T47D (cell line): ENCODE data around the gene C15orf62.

ENCODE experiments used
- DNase-seq, 2 experiments: peaks; one replicate each; pipeline versions ENCODE4 v3.0.0 to v3.0.0-alpha.2; 2011 to 2012; ENCODE audit warnings: low read depth in 1 of 2, low spot score in 1 of 2
- JUND ChIP-seq: IDR thresholded peaks from 2 replicates; pipeline ENCODE4 v1.6.1; 2012; ENCODE audit warnings: low read depth
- in situ Hi-C: cut with HindIII; loops from 2 replicates; pipeline ENCODE4 v1.10.0; 2016; ENCODE audit warnings: low sequenced_read_pairs, low pct_unique_long_range_greater_than_20kb

C15orf62 gene

DNA sequence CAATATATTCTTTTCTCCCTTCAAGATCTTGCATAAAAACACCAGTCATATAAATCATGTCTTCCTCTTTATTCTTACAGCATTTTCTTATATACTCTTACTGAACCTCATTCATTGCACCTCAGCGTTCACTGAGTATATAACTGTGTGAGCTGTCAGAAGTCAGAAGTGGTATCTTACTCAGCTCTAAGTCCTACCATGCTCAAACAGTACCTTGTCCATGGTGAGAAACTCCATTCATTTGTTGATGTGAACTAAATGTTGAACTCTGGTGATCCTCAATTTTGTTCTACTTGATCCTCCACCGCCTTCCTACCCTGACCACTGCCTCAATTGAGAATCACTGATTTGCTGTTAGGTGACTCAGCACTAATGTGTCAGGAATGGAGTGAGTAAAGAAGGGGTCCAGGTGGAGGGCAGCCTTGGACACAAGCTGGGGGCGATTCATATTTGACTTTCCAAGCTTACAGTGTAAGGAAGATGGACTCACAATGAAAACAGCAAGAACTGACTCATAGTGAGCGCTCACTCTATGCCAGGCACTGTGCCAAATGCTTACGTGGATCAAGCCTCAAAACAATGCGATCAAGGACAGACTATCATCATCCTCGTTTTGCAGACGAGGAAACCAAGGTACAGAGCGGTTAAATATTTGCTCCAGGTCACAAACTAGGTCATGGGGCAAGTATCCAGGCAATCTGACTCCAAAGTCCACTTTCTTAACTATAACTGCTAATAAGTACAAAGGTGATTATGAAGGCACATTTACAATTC is 23.6 kb downstream of the C15orf62 start:
- in situ Hi-C loops, result no loop called here
- TF ChIP-seq JUND, result no peak

DNA sequence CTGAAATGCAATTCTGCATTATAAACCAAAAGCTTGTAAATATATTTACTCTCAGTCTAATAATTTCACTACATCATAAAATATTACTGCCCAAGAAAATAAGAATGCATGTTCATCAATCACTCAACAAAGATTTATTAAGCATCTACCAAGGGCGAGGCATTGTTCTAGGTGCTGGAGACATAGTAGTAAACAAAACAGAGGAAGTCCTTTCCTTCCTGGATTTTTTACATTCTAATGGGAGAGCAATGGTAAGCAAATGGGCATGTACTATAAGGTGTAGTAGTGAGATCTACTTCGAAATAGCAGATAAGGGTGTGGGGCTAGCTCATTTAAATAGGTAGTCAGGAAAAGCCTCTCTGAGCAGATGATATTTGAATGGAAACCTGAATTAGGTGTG is 26.3 kb downstream of the C15orf62 start:
- in situ Hi-C loops, result no loop called here
- TF ChIP-seq JUND, result no peak
- DNase-seq, result no peak

More for the DNA sequence above, 23.6 kb downstream of the C15orf62 start:
- DNase-seq, result peak in 1 of 2 experiments; percentile 41

DNA sequence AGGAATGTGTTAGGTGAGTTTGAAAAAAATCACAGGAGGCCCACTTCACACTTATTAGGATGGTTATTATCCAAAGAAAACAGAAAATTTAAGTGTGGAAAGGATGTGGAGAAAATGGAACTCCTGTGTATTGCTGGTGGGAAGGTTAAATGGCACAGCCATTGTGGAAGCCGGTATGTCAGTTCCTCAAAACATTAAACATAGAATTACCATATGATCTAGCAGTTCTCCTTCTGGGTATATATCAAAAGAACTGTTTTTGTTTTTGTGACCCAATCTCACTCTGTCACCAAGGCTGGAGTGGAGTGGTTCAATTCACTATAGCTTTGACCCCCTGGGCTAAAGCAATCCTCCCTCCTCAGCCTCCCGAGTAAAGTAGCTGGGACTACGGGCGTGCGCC is 26.7 kb downstream of the C15orf62 start:
- no peak for DNase-seq
- in situ Hi-C loops, result no loop called here
- no peak for TF ChIP-seq JUND

DNA sequence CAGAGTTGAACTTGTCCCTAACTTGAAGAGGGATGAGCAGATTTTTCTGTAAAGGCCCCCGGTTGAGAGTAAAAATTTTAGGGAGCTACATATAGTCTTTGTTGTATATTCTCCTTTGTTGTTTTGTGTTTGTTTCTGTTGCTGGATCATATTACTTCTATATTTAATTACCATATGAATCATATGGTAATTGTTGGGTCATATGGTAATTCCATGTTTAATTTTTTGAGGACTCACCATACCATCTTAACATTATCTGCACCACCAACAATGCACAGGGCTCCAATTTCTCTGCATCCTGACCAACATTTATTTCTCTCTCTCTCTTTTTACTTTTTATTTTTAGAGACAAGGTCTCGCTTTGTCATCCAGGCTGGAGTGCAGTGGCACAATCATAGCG is 29.7 kb downstream of the C15orf62 start:
- no peak for TF ChIP-seq JUND
- in situ Hi-C loops, result no loop called here
- no peak for DNase-seq

DNA sequence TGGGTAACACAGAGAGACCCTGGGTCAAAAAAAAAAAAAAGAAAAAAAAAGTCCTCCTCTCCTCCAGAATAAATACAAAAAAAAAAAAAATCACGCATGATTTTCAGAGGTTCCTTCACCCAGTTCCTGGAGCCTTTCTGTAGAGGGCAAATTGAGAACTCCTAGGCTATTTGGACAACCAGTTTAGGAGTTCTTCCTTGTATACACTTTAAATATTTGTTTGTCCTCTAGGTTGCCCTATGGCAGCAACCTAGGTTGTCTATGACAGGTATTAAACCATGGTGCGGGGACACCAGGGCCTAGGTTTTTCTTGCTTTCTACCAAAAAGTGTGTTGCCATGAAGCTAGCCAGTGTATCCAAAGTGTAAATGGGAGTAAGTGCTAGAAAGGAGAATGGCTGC is 33.3 kb downstream of the C15orf62 start:
- TF ChIP-seq JUND, result no peak
- in situ Hi-C loops, result no loop called here
- peak in 1 of 2 experiments; percentile 60 for DNase-seq

DNA sequence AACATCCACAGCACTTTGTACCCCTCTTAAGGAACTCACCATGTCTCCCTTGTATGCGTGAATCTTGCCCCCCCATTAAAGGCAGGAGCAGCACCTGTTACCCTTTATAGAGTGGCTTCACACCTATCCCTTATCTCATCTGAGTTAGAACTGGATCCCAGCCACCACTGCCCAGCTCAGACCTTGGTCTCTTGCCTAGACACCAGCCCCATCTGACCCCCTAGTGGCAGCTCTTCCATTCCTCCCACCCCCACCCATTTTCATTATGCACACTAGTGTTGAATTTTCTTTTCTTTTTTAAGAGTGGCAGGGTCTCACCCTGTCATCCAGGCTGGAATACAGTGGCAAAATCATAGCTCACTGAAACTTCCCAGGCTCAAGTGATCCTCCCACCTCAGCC is 33.9 kb downstream of the C15orf62 start:
- no peak for DNase-seq
- no peak for TF ChIP-seq JUND
- in situ Hi-C loops, result no loop called here

DNA sequence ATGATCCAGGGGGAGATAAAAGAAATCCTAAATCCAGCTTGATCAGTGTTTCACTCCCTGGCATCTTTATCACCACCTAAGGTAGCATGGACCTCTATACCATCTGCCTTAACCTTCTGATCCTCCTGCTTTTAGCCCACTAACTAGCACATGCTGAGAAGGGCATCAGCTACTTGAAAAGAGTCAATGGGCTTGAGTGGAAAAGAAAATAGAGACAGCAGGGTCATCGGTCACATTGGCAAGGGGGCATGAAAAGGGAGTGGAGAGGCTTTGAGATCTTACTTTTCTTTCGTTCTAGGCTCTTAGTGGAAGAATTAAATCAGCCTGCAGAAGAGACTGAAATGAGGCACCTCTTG is 36.9 kb downstream of the C15orf62 start:
- in situ Hi-C loops, result no loop called here

DNA sequence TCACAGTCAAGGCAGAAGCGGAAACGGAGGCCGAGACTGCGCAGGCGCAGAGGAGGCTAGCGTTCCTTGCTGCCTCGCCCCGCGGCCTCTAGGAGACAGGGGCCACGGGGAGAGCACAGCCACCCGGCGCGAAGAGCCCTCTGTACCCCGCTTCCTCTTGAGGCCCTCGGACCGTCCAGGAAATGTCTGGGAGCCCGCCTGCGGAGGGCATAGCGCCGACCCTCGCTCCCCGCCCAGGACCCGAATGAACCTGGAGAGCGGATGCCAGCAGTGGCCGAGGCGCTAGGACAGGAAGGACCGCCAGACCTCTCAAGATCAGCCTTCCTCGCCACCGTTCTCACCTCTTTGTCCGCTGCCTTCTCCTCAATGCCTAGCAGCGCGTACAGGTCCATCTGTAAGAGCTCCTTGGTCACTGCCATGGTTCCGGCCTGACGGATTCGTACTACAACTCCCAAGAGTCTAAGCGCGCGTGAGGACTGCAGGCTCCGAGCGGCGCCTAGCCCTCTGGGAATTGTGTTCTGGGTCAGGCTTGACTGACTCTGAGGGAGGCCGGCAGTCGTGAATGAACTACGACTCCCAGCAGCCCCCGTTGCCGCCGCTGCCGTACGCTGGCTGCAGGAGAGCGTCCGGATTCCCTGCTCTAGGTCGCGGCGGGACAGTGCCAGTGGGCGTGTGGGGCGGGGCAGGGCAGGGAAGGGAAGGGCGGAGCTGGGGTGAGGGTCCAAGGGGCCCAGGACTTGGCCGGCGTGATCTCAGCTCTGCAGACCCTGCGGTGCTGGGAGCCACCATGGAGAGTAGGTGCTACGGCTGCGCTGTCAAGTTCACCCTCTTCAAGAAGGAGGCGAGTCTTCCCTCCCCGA is 37.5 kb downstream of the C15orf62 start, which contains the start of the genes DNAJC17 and ZFYVE19:
TSS of gene DNAJC17 (minus strand) at position 446 of the 860 bp plus-strand sequence. CDS start at position 419, 27 bp downstream.
TSS of gene ZFYVE19 (plus strand) at position 62 of the 860 bp plus-strand sequence. CDS start at position 563, 501 bp downstream.
- in situ Hi-C loops, result no loop called here
- DNase-seq, result peak; percentile 69 to 98
- TF ChIP-seq JUND, result no peak

More for the DNA sequence above, 36.9 kb downstream of the C15orf62 start:
- no peak for DNase-seq
- TF ChIP-seq JUND, result no peak

DNA sequence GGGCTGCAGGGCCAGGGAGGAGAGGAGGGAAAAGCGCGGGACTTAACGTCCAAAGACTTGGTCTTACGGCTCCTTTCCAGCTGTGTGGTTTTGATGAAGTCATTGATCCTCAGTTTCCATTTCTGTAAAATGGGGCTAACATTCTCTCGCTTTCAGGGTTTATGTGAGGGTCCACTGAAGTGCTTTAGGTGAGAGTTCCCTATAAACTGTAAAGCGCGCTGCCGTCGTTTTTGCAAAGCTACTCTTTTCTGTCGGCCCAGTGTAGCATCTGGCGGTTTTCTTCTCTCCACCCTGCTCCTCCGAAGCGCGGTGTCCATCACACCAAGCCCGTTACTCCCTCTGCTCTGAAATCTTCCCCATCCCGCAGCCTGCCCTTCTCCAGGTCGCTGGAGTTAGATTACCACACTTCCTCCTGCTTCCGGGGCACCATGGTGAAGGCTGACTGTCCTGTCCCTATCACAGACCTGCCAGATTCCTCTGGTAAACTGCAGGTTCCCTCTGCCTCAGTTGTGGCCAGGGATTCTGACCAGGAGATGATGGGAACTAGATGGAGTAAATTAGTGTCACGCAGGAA is 38.2 kb downstream of the C15orf62 start:
- no peak for TF ChIP-seq JUND
- in situ Hi-C loops, result no loop called here
- DNase-seq, result no peak

DNA sequence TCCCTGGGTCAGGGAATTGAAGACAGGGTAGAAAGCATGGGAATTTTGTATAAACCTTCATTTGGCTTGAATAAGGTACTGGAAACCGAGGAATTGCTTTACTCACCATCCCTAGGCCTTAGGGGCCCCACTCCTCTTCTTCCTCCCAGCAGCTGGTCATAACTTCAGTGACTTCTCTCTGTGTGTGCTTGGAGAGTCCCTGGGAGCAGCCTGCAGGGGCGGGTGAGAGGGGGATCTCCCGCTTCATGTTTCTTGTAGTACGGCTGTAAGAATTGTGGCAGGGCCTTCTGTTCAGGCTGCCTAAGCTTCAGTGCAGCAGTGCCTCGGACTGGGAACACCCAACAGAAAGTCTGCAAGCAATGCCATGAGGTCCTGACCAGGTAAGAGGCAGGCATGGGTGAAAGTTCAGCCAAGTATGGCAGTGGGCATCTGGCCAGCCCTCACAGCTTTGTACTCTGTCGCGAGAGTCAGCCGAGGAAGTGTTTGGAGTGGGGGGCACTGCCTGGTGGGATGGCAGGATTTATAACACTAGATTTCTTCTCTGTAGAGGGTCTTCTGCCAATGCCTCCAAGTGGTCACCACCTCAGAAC is 39.2 kb downstream of the C15orf62 start:
- no peak for TF ChIP-seq JUND
- in situ Hi-C loops, result no loop called here
- DNase-seq, result no peak

DNA sequence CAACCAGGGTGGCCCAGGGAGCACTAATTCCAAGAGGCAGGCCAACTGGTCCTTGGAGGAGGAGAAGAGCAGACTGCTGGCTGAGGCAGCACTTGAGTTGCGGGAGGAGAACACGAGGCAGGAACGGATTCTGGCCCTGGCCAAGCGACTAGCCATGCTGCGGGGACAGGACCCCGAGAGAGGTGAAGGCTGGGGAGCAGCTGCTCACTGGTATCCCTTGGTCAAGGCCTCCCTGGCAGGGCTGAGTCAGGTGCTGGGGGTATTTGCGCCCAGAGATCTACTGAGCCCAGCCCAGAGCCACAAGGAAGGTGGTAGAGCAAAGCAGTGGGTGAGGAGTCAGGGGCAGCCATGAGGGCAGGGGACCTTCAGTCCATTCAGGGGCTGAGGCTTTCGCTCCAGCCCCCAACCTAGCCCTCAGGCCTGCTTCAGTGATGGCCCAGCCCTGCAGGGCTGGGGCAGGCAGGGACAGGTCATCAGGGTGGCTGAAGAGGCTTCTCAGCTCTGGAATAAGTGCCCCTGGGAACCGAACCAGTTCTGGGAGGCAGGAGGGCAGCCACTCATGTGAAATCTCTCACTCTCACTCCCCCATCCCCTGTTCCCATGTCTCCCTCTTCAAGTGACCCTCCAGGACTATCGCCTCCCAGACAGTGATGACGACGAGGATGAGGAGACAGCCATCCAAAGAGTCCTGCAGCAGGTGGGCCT is 43.1 kb downstream of the C15orf62 start:
- in situ Hi-C loops, result no loop called here
- no peak for TF ChIP-seq JUND
- no peak for DNase-seq
